Gastrocnemius medialis (tissue), 4 donors: Measurements from ENCODE around the gene DERL3. TPM values are rescaled to one million over a fixed set of nuclear protein-coding genes. Genes with fewer than 3 reads are reported as not detected.

Experiments used
- ATAC-seq, 2 donors: fragments of 150-250 bp; one replicate each; pipeline ENCODE4 v1.9.1; 2016
- DNase-seq, 2 donors: peaks; one replicate each; pipeline ENCODE4 v3.0.0-alpha.2; 2019
- H3K27ac ChIP-seq, 4 donors: fragments of 200-600 bp; sonication (generic); 1 replicate in 1 of 4; 2 replicates in 3 of 4; pipeline ENCODE4 v1.5.1; 2016 to 2018; ENCODE audit warnings: mild to moderate bottlenecking in 2 of 4, moderate library complexity in 1 of 4
- H3K27me3 ChIP-seq, 3 donors: fragments of 200-600 bp; sonication (generic) in 2 of 3; 1 replicate in 1 of 3; 2 replicates in 2 of 3; pipeline versions ENCODE4 v1.5.1 to v1.6.0; 2016 to 2019; ENCODE audit warnings: mild to moderate bottlenecking in 1 of 3, moderate library complexity in 1 of 3
- H3K36me3 ChIP-seq, 2 donors: fragments of 200-600 bp; sonication (generic) in 1 of 2; one replicate each; pipeline ENCODE4 v1.5.1; 2017 to 2018
- H3K4me1 ChIP-seq, 2 donors: fragments of 200-600 bp; sonication (generic) in 1 of 2; one replicate each; pipeline ENCODE4 v1.5.1; 2016 to 2017; ENCODE audit warnings: mild to moderate bottlenecking in 2 of 2
- H3K4me3 ChIP-seq, 4 donors: fragments of 200-600 bp; sonication (generic) in 3 of 4; 1 replicate in 1 of 4; 2 replicates in 3 of 4; pipeline ENCODE4 v1.5.1; 2016 to 2019; ENCODE audit warnings: mild to moderate bottlenecking in 2 of 4
- H3K9me3 ChIP-seq, 3 donors: fragments of 200-600 bp; sonication (generic) in 2 of 3; 1 replicate in 1 of 3; 2 replicates in 2 of 3; pipeline ENCODE4 v1.5.1; 2016 to 2019
- CTCF ChIP-seq, 5 experiments: fragments of 450-650 bp in 3 of 5; fragments of 200-600 bp in 2 of 5; sonication (generic) in 2 of 5; IDR thresholded peaks in 4 of 5; conservative IDR thresholded peaks in 1 of 5; 1 replicate in 4 of 5; 2 replicates in 1 of 5; pipeline ENCODE4 v1.5.1; 2016 to 2019; ENCODE audit warnings: antibody characterized with exemption in 5 of 5, mild to moderate bottlenecking in 3 of 5, moderate library complexity in 3 of 5
- POLR2A ChIP-seq, 2 donors: fragments of 450-650 bp; IDR thresholded peaks; one replicate each; pipeline ENCODE4 v1.6.1; 2017; ENCODE audit warnings: antibody characterized with exemption in 2 of 2, mild to moderate bottlenecking in 2 of 2, moderate library complexity in 2 of 2
- in situ Hi-C, 4 donors: fragments of 200-750 bp; cut with MboI; loops; one replicate each; pipeline versions ENCODE4 v1.15.0 to v1.8.0; 2017; ENCODE audit warnings: low sequenced_read_pairs in 4 of 4
- intact Hi-C: fragments of 100-400 bp; cut with DNase I; formaldehyde crosslinking; loops from one replicate; pipeline ENCODE4 v1.15.1; 2023; ENCODE audit warnings: low total_unique reads
- total RNA-seq, 4 donors: library from RNA; depleted of rRNA; stranded (reverse); fragments of >200 nt; gene quantifications; one replicate each; pipeline versions ENCODE4 v1.1.0 to v1.2.3, GENCODE V29; 2016

DERL3 gene
- total RNA-seq, 4 donors from 2014 or later = 0.72 to 1.5 (median 1.3) TPM

GRCh38 chr22:23790819-23791737, 47.7 kb downstream of the DERL3 start:
- TF ChIP-seq CTCF (IDR thresholded peaks at IDR 0.05 in 4 of 5, conservative IDR thresholded peaks at IDR 0.05 in 1 of 5) (no peak), POLR2A (IDR thresholded peaks at IDR 0.05) (no peak)
- peak overlapping the region in 1 of 4 donors; percentile 3 for H3K27ac ChIP-seq
- ATAC-seq = no peak

DNA sequence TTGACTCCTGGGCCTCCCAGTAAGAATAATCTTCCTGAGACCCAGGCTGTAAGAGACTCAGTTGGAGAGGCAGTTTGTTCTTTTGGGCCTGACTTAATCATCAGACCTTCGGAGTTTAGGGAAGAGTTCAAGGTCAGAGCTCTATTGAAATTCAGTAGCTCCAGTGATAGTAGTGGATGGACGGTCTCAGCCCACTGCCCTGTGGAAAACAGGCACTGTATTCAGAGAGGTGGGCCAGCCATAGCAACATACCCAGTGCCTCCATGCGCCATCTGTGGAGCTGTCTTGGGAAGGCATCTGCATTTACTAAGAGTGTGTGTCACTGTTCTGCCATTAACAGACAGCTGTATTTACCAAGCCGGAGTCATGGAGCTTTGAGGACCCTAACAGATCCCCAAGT, 49.2 kb downstream of the DERL3 start:
- H3K27ac ChIP-seq = peak overlapping the region; percentile 31 to 96 (median 64)
- no peak for DNase-seq
- H3K27me3 ChIP-seq = no peaks in the 10 kb centered on the region
- in situ Hi-C loops = no loop called here
- H3K4me1 ChIP-seq = peaks cover 27 to 34% of the 10 kb centered on the region in 2 donors
- ATAC-seq = no peak
- intact Hi-C loops = loop anchor here (5.0 kb wide), 1 partner anchor 123 kb away; no protein-coding TSS in a partner anchor
- peaks cover 0 to 27% of the 10 kb centered on the region in 2 donors for H3K36me3 ChIP-seq
- TF ChIP-seq CTCF (IDR thresholded peaks at IDR 0.05 in 4 of 5, conservative IDR thresholded peaks at IDR 0.05 in 1 of 5) (no peak), POLR2A (IDR thresholded peaks at IDR 0.05) (no peak)
- H3K9me3 ChIP-seq = no peaks in the 10 kb centered on the region
- no peak overlapping the region for H3K4me3 ChIP-seq

More at GRCh38 chr22:23790819-23791737, 47.7 kb downstream of the DERL3 start:
- Histone ChIP-seq H3K27me3 (no peaks in the 10 kb centered on the region), H3K4me3 (no peak overlapping the region), H3K9me3 (no peaks in the 10 kb centered on the region), H3K36me3 (peaks cover 0 to 42% of the 10 kb centered on the region in 2 donors), H3K4me1 (peaks cover 27 to 29% of the 10 kb centered on the region in 2 donors)
- in situ Hi-C loops (no loop called here), intact Hi-C loops (no loop called here)
- DNase-seq = no peak

DNA sequence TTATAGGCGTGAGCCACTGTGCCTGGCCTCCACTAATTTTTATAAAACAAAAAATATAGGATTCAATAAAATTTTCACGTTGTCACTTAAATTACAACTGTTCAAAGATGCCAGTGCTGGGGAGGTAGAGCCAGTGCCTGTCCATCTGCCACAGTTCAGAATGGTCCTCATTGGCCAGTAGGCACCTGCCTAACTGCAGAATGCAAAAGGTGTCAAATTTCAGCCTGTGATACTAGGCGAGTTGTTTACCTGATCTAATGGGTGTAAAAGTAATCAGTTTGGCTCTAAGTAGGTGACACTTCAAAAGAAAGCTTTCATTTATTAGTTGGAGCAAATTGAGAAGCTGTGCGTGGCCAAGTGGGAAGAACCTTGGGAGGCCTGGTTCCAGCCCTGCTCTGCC, 49.7 kb downstream of the DERL3 start:
- H3K4me3 ChIP-seq = no peak overlapping the region
- no peaks in the 10 kb centered on the region for H3K9me3 ChIP-seq
- H3K27ac ChIP-seq = peak overlapping the region; percentile 31 to 96 (median 64)
- TF ChIP-seq POLR2A (IDR thresholded peaks at IDR 0.05) (no peak), CTCF (IDR thresholded peaks at IDR 0.05 in 4 of 5, conservative IDR thresholded peaks at IDR 0.05 in 1 of 5) (no peak)
- H3K36me3 ChIP-seq = peaks cover 0 to 22% of the 10 kb centered on the region in 2 donors
- ATAC-seq (no peak), DNase-seq (no peak)
- no peaks in the 10 kb centered on the region for H3K27me3 ChIP-seq
- H3K4me1 ChIP-seq = peaks cover 27 to 34% of the 10 kb centered on the region in 2 donors
- in situ Hi-C loops (no loop called here), intact Hi-C loops (loop anchor here (5.0 kb wide), 1 partner anchor 123 kb away; no protein-coding TSS in a partner anchor)

GRCh38 chr22:23787910-23788309, 50.9 kb downstream of the DERL3 start:
- Histone ChIP-seq H3K36me3 (peaks cover 0 to 10% of the 10 kb centered on the region in 2 donors), H3K4me3 (peak overlapping the region; percentile 78 to 93 (median 84)), H3K9me3 (no peaks in the 10 kb centered on the region), H3K27me3 (no peaks in the 10 kb centered on the region), H3K27ac (peak overlapping the region; percentile 96 to 100 (median 98)), H3K4me1 (peaks cover 27 to 34% of the 10 kb centered on the region in 2 donors)
- no peak for TF ChIP-seq CTCF (IDR thresholded peaks at IDR 0.05 in 4 of 5, conservative IDR thresholded peaks at IDR 0.05 in 1 of 5)
- TF ChIP-seq POLR2A (IDR thresholded peaks at IDR 0.05) = no peak
- no peak for DNase-seq
- in situ Hi-C loops (no loop called here), intact Hi-C loops (loop anchor here (2.0 to 5.0 kb wide), 4 partner anchors 19 to 124 kb away; partner anchors contain the start of gene ZNF70)
- ATAC-seq = no peak
